GM19240 (cell line): ENCODE measurements around the gene EYA4.
"Not testable (repeated sequence)": the region's sequence is repeated elsewhere in the genome, so short reads cannot be mapped to it uniquely, and the experiment has no call there.

ENCODE experiments used
- DNase-seq: peaks from one replicate; pipeline ENCODE4 v3.0.0; 2011; ENCODE audit warnings: low spot score; ENCODE audit not compliant: insufficient read length

The EYA4 gene

DNA sequence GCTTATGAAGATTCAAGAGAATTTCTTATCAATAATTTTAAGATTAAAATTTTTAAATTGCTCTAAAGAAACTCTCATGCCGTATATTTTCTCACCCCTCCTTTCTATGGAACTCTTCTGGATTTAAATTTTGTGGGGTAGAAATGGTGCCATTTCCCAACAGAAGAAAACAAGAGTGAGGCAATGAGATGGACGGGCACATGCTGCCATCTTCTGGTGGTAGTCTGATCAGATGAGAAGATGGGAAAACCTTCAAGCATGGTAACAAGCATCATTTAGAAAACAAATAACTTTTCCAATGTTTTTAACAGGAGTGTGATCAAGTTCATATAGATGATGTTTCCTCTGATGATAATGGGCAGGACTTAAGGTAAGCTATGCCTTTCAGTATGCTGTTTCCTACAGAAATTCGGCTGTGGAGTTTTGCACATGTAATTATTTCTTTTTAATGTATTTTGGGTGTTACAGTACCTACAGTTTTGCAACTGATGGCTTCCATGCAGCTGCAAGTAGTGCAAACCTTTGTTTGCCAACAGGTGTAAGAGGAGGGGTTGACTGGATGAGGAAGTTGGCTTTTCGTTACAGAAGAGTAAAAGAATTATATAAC, 271.4 kb downstream of the EYA4 start:
- no peak for DNase-seq

DNA sequence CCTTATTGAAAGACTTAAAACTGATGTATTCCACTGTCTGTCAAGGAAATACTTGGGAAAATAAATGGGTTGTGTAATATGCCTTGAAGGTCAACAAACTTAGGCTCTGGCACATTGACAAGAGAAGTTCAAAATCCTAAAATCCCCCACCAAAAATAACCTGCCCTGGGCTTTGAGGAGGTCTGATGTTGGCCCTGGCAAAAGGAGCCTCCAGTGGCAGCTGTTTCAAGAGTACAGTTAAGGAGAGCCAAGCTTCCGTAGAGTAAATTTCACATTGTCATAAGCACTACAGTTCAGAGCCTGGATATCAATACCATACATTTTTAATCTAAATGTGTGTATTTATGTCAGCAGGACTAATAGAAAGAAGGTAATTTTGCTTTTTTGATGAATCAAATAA, 282.7 kb downstream of the EYA4 start:
- no peak for DNase-seq

DNA sequence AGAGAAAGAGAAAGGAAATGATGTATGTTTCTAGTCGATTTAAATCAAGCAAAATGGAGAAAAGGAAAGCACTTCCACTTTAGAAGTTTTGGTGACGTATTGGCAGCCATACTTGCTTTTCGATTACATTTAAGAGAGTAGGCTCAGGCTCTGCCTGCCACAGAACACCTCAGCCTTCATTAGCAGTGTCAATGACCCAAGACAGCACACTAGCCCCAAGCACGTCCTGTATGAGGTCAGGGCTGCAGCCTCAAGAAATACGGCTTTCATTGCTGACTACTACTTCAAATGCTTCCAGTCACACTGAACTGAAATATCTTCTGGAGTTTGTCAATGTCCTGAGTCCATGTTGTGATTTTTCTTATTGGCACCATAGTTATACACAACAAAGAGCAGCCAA, 285.3 kb downstream of the EYA4 start:
- DNase-seq = no peak

DNA sequence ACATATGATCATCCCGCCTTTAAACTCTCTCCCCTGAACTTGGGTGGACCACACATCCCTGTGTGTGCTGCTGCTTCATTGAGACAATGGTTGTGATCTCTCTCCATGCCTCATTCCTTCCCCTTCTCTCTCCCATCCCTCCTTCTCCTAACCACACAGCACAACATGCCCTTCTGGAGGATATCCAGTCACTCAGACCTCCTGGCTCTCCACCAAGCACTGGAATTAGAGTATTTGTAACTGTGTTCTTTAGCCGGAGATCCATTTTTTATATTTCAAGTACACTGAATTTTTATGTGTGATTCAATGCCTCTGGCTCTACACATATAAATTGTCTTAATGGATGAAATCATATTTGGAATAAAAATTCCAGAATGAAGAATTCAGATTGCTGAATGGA, 287.4 kb downstream of the EYA4 start:
- DNase-seq = no peak

DNA sequence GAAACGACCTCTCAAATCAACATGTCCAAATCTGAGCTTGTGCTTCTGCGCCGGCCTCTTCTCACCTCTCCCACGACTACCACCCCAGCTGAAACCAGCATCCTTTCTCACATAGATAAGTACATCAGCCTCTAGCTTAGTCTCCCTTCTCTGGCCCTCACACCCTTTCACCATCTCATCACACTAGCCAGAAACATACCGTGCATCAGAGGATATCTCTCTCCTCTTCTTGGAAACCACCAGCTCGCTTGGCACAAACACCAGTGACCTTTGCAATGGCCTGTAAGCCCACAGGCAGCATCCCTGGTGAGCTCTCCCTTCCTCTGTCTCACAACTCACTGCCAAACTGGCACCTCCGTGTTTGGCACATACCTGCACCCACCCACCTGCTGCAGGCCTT, 291.8 kb downstream of the EYA4 start:
- DNase-seq = no peak

DNA sequence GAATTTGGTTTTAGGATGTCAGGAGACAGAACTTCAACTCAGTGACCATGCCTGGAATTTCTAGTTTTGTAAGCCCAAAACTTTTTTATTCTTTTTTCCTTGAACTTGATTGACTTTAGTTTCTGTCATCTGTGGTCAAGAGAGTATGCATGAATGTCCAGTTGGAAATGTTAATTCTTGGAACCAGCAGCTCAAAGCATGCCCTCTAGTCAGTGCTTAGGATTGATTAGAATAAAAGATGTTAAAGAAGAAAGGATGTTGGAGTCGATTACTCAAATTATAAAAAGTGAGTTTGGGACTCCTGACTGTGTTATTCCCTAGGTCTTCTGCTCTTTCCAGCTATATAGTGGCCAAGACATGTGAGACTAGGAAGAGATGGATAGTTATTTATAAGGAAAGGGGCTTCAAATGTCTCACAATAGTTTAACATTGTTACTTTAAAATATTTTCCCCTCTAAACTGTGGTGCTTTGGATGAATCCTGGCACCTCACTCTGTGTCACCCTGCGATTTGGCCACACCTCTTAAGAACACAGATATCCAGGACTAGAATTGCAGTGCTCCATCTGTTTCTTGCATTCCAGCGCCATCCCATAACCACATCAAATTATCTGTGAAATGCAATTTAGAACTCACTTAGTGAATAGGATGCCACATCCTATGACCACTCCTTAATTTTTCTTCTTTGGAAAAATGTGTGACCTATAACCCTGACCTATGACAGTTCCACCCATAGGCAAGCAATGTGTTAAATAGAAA, 298.5 kb downstream of the EYA4 start:
- DNase-seq = no peak

DNA sequence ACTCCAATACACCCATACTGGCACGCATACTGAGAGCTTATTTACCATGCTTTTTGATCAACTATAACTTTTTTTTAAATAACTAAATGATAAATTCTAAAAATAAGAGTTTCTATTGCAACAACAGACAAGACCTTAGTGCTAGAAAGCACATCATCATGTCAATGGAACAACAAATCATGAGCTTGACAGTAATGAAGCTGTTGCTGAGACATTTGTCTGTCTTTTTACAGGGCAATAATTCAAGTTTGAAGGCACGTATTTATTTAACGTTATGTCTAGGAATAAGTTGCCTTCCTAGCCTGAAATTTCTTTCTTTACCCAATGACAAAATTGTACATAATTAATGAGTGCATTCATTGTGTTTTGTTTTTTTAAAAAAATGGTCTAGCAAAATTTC, 299.2 kb downstream of the EYA4 start:
- no peak for DNase-seq

DNA sequence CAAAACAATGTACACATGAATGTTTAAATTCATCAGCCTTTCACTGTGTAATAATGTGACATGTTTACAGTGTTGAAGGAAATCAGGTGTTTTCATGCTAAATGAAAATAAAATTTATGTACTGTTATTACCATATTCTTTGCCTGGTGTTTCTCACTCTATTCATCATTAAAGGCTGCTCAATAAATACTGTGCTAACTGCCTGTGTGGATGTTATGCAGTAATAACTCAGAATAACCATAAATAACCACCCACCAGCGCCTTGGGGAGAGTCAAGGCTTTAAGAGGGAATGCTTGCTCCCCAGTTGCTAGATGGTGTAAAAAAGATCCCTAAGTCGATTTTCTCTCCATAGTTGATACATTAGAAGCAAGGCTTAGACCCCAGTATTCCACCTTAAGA, 299.9 kb downstream of the EYA4 start:
- DNase-seq = no peak

DNA sequence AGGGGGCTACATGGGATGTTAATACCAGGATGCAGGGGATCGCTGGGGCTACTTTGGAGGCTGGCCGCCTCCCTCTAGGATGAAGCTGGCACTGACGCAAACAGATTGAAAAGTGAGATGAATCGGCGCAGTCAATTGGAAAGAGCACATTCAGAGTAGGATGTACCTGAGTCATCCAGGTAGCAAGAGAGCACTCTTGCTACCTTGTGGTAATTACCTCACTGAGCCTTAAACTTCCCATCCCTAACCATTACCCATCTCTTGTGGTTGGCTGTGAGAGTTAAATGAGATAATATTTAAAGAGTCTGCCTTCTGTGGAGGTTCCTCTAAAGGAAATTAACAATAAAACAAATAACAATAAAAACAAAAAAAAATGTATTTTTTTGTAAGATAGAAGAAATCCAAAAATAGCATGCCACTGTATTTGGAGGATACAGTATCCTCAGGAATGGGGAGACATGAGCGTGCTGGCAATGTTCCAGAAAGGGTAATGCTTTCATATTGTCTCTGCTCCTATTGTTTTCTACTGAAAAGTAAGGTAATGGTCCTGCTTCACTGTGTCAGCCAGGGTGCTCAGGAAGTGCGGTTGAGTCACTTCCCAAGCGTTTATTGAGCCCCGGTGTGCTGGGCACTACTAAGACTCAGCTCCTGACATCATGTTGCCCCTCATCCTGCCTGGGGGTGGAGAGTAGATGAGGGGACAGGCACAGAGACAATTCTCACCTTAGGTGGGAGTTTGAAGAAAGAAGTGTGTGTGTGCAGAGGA, 301.1 kb downstream of the EYA4 start:
- no peak for DNase-seq

DNA sequence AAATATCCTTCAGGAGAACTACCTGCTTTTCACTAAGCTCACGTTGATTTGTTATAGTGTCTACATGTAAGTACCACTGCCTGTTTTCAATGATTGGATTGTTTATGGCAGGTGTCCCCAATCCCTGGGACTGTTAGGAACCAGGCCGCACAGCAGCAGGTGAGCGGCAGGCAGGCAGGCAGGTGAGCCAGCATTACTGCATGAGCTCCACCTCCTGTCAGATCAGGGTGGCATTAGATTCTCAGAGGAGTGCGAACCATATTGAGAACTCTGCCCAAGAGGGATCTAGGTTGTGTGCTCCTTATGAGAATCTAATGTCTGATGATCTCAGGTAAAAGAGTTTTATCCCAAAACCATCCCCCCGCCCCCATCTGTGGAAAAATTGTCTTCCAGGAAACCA, 303.3 kb downstream of the EYA4 start:
- DNase-seq = no peak

DNA sequence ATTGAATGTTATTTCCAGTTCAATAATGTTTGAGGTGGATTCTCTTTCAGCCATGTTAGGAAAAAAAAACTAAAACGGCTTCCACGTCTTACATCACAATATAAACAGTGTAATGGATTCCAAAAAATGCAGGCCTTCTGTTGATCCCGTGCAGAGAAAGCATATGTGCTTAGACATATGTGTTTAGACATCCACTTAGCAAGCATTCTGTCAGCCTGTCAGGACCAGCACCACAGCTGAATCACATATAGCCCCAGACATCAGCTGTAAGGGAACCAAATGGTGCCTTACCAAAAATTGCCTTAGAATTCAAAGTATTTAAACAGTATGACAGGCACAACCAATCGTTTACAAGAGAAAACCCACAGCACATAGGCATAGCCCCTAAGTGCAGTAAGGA, 304.9 kb downstream of the EYA4 start:
- DNase-seq = no peak

DNA sequence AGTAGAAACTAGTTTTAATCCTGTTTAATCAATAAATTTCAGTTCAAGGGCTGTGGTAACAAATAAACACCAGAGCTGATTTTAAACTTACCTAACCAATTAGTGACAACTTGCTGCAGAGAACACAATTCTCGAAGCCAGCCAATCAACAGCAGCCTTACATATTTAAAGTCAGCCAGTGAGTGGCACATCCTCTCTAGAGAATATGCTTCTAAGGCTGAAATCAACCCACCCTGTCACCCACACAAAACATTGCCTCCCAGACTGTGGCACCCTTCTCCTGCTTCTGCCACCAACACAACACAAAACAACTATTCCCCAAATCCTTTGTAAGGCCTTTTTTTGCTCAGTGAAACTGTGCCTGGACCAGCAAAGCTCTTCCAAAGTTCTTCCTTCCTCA, 306.0 kb downstream of the EYA4 start:
- DNase-seq = no peak

DNA sequence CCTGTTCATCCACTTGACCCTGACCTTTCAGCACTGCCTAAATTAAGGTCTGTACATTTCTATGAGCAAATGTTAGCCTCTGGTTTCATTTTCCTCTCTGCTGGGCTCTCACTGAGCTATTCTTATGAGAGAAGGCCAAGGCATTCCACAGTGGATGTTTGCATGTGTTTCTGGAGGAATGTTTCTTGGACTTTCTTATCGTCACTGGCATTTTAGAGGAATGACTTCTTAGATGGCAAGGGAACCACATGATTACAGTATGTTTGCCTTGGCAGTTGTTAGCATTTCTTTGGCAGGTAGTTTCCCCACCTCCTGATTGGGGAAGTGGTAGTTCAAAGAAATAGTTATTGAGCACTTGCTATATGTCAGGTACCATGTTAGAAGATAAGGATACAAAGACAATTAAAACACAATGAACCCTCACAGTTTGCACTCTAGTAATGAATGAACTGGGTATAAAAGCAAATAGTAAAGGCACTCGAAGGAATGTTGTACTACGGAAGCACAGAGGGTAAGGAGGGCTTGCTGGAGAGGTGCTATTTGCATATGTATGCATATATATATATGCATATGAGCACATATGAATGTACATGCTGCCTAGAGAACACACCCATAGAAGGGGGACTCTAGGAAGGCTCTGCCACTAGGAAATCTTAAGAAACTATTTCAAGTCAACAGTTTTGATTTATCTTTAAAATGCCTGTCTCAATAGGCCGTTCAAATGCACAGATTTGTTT, 307.4 kb downstream of the EYA4 start:
- DNase-seq = no peak

DNA sequence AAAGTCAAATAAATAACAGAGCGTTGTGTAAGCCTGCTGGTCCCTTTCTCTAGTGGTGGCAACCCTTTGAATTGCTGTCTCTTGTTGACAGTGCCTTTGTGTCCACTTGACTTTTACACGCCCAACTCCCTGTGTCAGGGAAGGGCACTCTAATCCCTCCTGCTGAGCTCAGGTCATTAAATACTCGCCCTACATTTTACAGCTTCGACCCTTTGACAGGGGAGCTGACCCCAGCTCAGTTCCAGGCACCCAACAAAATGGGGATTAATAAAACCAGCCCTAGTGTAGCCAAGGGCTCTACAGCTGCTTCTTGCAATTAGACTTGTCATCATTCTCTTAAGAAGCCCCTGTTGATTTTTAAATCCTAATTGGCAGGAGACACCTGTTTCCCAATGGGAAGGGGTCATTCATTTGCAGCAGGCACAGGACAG, 308.2 kb downstream of the EYA4 start:
- no peak for DNase-seq

DNA sequence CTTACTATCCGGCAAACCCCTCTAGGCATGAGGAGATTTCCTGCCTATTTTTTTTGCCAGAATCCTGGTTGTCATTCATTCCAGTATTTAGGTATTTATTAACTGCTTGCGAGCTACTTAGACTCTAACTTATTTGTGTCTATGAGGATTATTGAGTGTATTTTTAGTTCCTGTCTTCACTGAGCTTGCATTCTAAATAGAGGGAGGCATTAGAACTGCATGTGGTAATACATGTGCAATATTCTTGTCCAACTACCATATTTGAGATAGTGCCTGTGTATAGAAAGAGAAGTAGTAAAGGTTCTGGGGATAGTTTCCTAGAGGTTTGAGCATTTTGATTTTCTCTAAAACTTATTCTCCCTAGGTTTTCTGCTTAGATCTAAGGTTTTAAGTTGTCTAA, 308.9 kb downstream of the EYA4 start:
- no peak for DNase-seq

DNA sequence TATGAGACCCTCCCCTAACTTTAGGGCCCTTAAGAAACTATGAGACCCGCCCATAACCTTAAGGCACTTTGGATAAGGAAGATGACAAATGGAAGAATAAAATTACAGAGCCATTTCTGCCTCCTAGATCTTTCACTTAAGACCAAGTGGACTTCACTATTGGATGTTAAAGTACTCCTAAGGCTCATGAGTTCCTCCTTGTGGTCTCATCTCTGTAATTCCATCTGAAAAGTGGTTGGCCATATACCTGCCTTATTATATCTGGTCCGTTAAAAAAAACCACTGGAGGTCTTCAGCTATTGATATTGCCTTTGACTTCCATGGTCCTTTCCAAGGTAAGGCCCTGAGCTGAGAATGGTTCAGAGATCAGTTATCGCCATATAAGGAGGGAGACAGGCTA, 310.3 kb downstream of the EYA4 start:
- no peak for DNase-seq

DNA sequence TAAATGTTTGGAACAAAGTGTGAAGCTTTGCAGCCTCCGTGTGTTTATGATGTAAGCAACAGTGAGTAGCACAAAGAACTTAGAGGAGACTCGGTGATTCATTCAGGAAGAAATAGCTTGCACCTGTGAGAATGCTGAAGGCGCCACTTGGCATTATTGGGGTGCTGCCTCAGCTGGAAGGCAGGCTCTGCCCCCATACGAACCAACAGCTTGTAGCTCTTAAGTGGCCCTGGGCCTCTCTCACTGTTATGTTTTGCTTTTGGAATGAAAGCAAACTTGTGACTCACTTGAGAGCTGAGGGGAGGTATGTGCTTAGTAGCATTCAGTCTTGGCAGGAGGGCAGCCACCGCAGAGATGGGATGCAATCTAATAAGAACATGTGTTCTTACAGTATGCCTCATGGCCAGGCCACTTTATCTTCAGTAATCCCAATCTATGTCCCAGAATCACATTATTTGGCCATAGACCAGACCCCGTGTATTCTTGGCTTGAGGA, 310.7 kb downstream of the EYA4 start:
- DNase-seq = no peak

DNA sequence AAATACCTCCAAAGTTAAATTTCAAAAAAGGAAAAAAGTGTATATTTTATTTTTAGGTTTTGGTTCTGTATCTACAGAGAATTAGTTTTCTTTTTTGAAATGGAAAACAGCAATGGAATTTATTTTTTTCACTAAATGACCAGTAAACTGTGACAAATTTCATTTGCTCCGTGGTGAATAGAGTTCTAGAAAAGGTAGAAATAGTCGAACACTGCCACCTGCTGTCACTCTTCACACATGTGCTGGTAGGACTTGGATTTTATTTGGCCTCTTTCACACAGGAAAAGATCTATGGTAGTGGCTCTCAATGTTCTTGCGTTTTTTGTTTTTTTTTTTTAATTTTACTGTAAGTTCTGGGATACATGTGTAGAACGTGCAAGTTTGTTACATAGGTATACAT, 312.5 kb downstream of the EYA4 start:
- DNase-seq = no peak

DNA sequence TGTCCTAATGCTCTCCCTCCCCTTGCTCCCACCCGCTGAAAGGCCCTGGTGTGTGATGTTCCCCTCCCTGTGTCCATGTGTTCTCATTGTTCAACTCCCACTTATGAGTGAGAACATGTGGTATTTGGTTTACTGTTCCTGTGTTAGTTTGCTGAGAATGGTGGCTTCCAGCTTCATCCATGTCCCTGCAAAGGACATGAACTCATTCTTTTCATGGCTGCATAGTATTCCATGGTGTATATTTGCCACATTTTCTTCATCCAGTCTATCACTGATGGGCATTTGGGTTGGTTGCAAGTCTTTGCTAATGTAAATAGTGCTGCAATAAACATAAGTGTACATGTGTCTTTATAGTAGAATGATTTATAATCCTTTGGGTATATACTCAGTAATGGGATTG, 313.0 kb downstream of the EYA4 start:
- DNase-seq = not testable (repeated sequence)

DNA sequence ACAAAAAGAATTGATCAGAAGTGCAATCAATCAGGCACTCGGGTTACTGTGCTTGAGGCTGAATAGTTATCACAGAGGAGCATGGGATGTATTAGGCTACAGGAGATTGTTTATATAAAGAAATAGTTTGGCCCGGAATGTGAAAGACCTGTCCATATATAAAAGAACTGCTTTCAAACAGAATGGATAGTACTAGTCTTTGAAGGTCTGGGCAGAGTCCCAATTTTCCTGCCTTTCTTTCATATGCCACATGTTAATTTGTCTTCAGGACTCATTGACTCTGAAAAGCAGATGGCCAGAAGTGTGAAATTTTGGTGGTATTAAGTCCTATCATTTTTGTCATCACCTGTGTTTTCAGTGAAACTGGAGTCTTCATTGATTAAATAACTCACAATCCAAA, 314.5 kb downstream of the EYA4 start:
- DNase-seq = no peak

DNA sequence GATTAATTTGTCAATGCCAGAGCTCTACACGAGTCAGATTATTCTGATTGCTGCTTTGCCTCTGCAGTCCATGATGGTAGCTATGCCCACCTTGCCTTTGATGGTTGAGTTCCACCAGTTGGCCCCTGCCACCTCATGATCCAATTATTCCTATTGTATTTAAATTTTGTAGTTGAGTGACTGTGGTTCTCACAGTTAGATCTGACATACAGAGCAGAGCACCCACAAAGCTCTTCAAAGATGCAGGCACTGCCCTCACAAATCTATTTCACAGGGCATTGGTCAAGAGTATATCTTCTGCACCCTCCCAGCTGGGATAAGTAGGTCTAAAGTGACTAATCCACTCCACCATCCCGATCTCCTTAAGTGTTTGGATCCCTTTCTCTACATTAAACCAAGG, 318.8 kb downstream of the EYA4 start:
- DNase-seq = no peak

DNA sequence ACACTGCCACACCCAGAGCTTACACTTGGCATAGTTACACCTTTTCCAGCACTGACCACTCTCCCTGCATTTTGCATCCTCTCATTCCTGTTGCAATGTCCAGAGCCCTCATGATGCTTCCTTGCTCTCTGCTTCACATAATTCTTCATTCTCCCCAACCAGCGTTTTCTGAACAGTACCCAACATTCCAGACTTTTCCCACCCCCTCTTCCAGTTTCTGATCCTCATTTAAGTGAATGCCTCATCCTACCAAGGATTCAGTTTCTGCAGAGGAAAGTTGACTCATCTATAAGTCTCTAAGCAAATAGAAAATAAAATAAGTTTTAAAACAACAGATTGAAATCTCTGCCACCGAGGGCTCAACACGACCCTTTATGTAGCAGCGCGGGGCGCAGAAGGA, 326.5 kb downstream of the EYA4 start:
- DNase-seq = no peak
